T-helper 1 cell treated with Interleukin-12 subunit alpha and Interleukin-12 subunit beta and Interleukin-4 antibody, amounts not matched to agents 30 μg/mL and 1 μg/mL, for 36 hours (primary cell): ENCODE data around the gene MRAP2.
"Not testable (repeated sequence)": the region's sequence is repeated elsewhere in the genome, so short reads cannot be mapped to it uniquely, and the experiment has no call there.

Source experiments
- H3K27ac Mint-ChIP-seq: one replicate; pipeline ENCODE4 v1.8.0; 2021; ENCODE audit warnings: mild to moderate bottlenecking, mixed read lengths
- H3K27me3 Mint-ChIP-seq: one replicate; pipeline ENCODE4 v1.8.0; 2021; ENCODE audit warnings: low read depth, mixed read lengths
- H3K36me3 Mint-ChIP-seq: one replicate; pipeline ENCODE4 v1.8.0; 2021; ENCODE audit warnings: low read depth, mixed read lengths
- H3K4me1 Mint-ChIP-seq: one replicate; pipeline ENCODE4 v1.8.0; 2021; ENCODE audit warnings: low read depth, mixed read lengths
- H3K4me3 Mint-ChIP-seq: one replicate; pipeline ENCODE4 v1.8.0; 2021; ENCODE audit warnings: mild to moderate bottlenecking, moderate library complexity, mixed read lengths
- H3K9me3 Mint-ChIP-seq: one replicate; pipeline ENCODE4 v1.8.0; 2021; ENCODE audit warnings: mixed read lengths

MRAP2 gene

GRCh38 chr6:84018453-84019061 lies 15.0 kb upstream of the MRAP2 start:
- no peak overlapping the region for H3K4me3 Mint-ChIP-seq
- H3K4me1 Mint-ChIP-seq: no peaks in the 10 kb centered on the region
- H3K27ac Mint-ChIP-seq: no peak overlapping the region
- no peaks in the 10 kb centered on the region for H3K27me3 Mint-ChIP-seq
- H3K9me3 Mint-ChIP-seq: no peaks in the 10 kb centered on the region
- H3K36me3 Mint-ChIP-seq: no peaks in the 10 kb centered on the region

GRCh38 chr6:84019141-84019841 lies 14.3 kb upstream of the MRAP2 start:
- H3K36me3 Mint-ChIP-seq: no peaks in the 10 kb centered on the region
- H3K27ac Mint-ChIP-seq: no peak overlapping the region
- H3K27me3 Mint-ChIP-seq: no peaks in the 10 kb centered on the region
- no peaks in the 10 kb centered on the region for H3K9me3 Mint-ChIP-seq
- no peaks in the 10 kb centered on the region for H3K4me1 Mint-ChIP-seq
- no peak overlapping the region for H3K4me3 Mint-ChIP-seq

- Mint-ChIP-seq H3K27me3 (no peaks in the 10 kb centered on the region), H3K4me3 (no peak overlapping the region), H3K36me3 (no peaks in the 10 kb centered on the region), H3K4me1 (no peaks in the 10 kb centered on the region), H3K27ac (no peak overlapping the region), H3K9me3 (no peaks in the 10 kb centered on the region)
These were observed 13.7 kb upstream of the MRAP2 start for GRCh38 chr6:84019842-84020211.

DNA sequence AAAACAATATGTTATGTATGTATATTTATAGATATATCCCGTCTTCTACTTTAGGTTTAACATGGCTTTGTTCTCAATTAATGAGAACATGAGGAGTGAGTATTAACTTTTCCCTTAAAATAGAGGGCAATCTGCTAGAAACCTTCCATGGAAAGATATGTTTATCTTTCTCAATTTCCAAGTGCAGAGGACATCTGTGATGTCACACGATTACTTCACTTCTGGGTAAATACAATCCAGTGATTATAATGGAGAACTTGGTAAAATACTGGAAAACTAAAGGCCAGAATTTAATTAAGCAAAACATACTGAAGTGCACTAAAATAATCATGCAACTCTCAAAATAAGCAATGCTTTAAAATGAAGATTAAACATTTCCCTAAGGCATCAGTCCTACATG lies 11.9 kb upstream of the MRAP2 start:
- Mint-ChIP-seq H3K27ac (no peak overlapping the region), H3K36me3 (no peaks in the 10 kb centered on the region), H3K27me3 (no peaks in the 10 kb centered on the region), H3K9me3 (peaks cover 6% of the 10 kb centered on the region), H3K4me1 (no peaks in the 10 kb centered on the region), H3K4me3 (no peak overlapping the region)

DNA sequence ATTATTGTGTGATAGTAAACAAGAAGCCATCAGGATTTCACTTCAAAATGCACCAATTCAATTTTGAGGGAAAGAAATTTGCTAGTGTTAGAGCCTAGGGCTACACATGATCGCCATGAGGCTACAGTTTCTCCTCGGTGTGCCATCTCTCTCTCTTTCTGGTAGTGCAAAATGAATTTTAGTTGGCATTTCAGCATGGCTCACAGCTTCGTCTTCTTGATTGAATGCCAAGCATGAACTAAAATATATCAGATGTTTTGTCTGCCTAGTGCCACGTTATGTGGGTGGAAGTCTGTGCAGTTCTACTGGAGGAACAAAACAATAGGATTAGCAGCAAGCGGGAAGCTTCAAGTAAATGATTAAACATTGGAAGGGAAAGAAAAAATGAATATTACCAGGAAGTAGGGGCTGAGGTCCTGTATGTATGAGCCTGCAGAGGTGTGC lies 6.8 kb upstream of the MRAP2 start:
- Mint-ChIP-seq H3K4me1 (no peaks in the 10 kb centered on the region), H3K9me3 (peaks cover 6% of the 10 kb centered on the region), H3K27ac (no peak overlapping the region), H3K36me3 (no peaks in the 10 kb centered on the region), H3K4me3 (no peak overlapping the region), H3K27me3 (peaks cover 9% of the 10 kb centered on the region)

DNA sequence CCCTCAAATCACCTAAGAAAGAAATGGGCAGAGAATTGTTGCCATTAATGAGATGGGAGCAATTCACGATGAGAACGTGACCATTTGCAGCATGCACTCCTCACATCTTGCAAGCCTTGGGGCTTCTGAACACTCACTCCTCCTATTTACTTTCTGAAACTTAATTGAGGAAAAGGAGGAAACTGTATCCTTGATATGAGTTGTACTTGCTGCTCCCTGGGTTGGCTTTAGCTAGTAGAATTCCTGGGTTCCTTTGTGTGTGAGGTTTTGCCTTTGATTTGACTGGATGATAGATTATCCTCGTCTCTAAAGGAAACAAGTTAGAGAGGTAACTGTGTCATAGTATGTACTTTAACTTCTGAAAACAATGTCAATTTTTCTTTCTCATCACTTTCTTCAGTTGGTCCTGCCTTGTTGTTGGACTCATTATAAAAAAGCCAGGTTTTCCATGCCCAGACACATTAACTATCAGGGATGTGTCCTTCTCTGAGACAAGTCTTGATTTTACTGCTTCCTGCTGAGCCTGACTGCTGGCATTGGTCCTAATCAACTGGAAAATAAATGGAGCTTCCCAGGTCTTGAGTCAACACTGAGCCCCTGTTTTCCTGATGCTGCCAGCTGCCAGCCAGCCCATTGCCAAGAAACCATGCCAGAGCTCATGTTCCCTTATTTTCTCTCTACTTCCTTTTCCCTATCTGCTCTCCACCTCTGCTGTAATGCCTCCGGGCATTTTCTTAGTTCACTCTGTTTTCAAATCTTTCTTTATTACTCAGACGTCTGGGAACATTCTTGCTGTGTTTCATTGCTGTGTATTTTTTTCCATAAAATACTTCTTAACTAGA lies 6.0 kb upstream of the MRAP2 start:
- H3K4me3 Mint-ChIP-seq: no peak overlapping the region
- peaks cover 6% of the 10 kb centered on the region for H3K9me3 Mint-ChIP-seq
- no peaks in the 10 kb centered on the region for H3K4me1 Mint-ChIP-seq
- no peak overlapping the region for H3K27ac Mint-ChIP-seq
- peaks cover 16% of the 10 kb centered on the region for H3K27me3 Mint-ChIP-seq
- H3K36me3 Mint-ChIP-seq: no peaks in the 10 kb centered on the region

DNA sequence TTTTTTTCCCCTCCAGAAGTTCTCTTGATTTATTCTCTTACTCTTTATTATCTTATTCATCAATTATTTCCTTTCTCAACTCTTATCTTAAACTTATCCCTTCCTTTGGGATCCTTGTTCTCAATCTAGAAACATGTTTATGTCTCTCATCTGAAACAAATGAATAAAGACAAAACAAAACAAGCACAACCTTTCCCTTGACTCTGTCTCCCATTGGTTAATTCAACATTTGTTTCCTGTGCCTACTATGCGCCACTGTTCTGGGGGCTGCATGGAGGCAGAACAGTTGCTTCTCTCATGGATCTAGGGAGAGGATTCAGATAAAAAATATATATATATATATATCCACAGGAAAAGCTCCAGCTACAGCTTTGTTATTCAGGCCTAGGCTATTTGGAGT lies 5.2 kb upstream of the MRAP2 start:
- Mint-ChIP-seq H3K9me3 (peaks cover 6% of the 10 kb centered on the region), H3K4me1 (no peaks in the 10 kb centered on the region), H3K27ac (no peak overlapping the region), H3K27me3 (peaks cover 23% of the 10 kb centered on the region), H3K4me3 (no peak overlapping the region), H3K36me3 (no peaks in the 10 kb centered on the region)

DNA sequence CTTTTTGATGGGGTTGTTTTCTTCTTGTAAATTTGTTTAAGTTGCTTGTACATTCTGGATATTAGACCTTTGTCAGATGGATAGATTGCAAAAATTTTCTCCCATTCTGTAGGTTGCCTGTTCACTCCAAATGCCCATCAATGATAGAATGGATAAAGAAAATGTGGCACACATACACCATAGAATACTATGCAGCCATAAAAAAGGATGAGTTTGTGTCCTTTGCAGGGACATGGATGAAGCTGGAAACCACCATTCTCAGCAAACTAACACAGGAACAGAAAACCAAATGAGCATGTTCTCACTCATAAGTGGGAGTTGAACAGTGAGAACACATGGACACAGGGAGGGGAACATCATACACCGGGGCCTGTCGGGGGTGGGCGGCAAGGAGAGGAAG lies 1.6 kb upstream of the MRAP2 start:
- not testable (repeated sequence) for H3K9me3 Mint-ChIP-seq, H3K27ac Mint-ChIP-seq
- peaks cover 38% of the 10 kb centered on the region for H3K27me3 Mint-ChIP-seq

GRCh38 chr6:84035484-84035883 lies 1.9 kb downstream of the MRAP2 start:
- H3K9me3 Mint-ChIP-seq: peaks cover 3% of the 10 kb centered on the region
- H3K4me3 Mint-ChIP-seq: no peak overlapping the region
- no peak overlapping the region for H3K27ac Mint-ChIP-seq
- H3K4me1 Mint-ChIP-seq: no peaks in the 10 kb centered on the region
- H3K36me3 Mint-ChIP-seq: no peaks in the 10 kb centered on the region
- peaks cover 38% of the 10 kb centered on the region for H3K27me3 Mint-ChIP-seq

More for the DNA sequence above, 1.6 kb upstream of the MRAP2 start:
- H3K36me3 Mint-ChIP-seq, H3K4me1 Mint-ChIP-seq, H3K4me3 Mint-ChIP-seq: not testable (repeated sequence)

GRCh38 chr6:84037425-84038089 lies 4.0 kb downstream of the MRAP2 start:
- Mint-ChIP-seq H3K9me3 (peaks cover 3% of the 10 kb centered on the region), H3K4me1 (no peaks in the 10 kb centered on the region), H3K27me3 (peaks cover 22% of the 10 kb centered on the region), H3K27ac (no peak overlapping the region), H3K4me3 (no peak overlapping the region), H3K36me3 (no peaks in the 10 kb centered on the region)

GRCh38 chr6:84042603-84043002 lies 9.0 kb downstream of the MRAP2 start:
- H3K9me3 Mint-ChIP-seq: peaks cover 3% of the 10 kb centered on the region
- no peaks in the 10 kb centered on the region for H3K4me1 Mint-ChIP-seq
- H3K36me3 Mint-ChIP-seq: no peaks in the 10 kb centered on the region
- H3K4me3 Mint-ChIP-seq: no peak overlapping the region
- no peaks in the 10 kb centered on the region for H3K27me3 Mint-ChIP-seq
- H3K27ac Mint-ChIP-seq: no peak overlapping the region

GRCh38 chr6:84043555-84043954 lies 10.0 kb downstream of the MRAP2 start:
- Mint-ChIP-seq H3K36me3 (no peaks in the 10 kb centered on the region), H3K27ac (no peak overlapping the region), H3K4me1 (no peaks in the 10 kb centered on the region), H3K9me3 (peaks cover 3% of the 10 kb centered on the region), H3K4me3 (no peak overlapping the region), H3K27me3 (no peaks in the 10 kb centered on the region)

GRCh38 chr6:84046755-84047154 lies 13.2 kb downstream of the MRAP2 start:
- no peak overlapping the region for H3K4me3 Mint-ChIP-seq
- H3K36me3 Mint-ChIP-seq: no peaks in the 10 kb centered on the region
- H3K4me1 Mint-ChIP-seq: no peaks in the 10 kb centered on the region
- no peaks in the 10 kb centered on the region for H3K9me3 Mint-ChIP-seq
- H3K27ac Mint-ChIP-seq: no peak overlapping the region
- H3K27me3 Mint-ChIP-seq: no peaks in the 10 kb centered on the region

DNA sequence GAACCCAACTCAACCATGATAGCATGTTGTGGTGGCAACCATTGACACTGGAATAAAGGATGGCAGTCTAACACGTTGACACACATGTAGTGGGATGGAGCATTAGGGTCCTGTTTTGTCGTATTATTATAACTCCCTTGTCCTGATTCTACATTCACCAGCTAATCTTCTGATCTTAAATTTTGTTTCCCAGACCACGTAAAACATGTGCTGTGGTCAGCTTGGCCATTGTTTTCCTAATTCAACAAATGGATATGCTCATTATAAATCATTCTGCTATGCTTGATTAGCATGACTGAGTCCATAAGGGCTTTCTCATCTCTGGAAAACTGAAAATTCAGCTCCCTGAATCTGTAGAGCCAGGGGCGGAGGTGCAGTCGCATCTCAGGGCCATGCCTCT lies 15.0 kb downstream of the MRAP2 start:
- no peak overlapping the region for H3K27ac Mint-ChIP-seq
- no peak overlapping the region for H3K4me3 Mint-ChIP-seq
- no peaks in the 10 kb centered on the region for H3K27me3 Mint-ChIP-seq
- no peaks in the 10 kb centered on the region for H3K9me3 Mint-ChIP-seq
- no peaks in the 10 kb centered on the region for H3K36me3 Mint-ChIP-seq
- H3K4me1 Mint-ChIP-seq: no peaks in the 10 kb centered on the region
